Hippocampal formation (tissue), 2 donors: ENCODE results near the gene PDE6G.
A peak's percentile ranks its signal among the peaks of the same experiment; 100 is the strongest.
"Not testable (repeated sequence)": the region's sequence is repeated elsewhere in the genome, so short reads cannot be mapped to it uniquely, and the experiment has no call there.

Experiments
- DNase-seq, 2 donors: peaks; one replicate each; lab custom pipeline; 2025; lab: John Stamatoyannopoulos, UW

The PDE6G gene

GRCh38 chr17:81635431-81635830 lies 20.9 kb downstream of the PDE6G start:
- no peak for DNase-seq

- DNase-seq: no peak
These were observed 24.9 kb downstream of the PDE6G start for GRCh38 chr17:81631482-81631881.

GRCh38 chr17:81630274-81630673 lies 26.1 kb downstream of the PDE6G start:
- no peak for DNase-seq

GRCh38 chr17:81621494-81622130 lies 34.7 kb downstream of the PDE6G start:
- DNase-seq: no peak

- DNase-seq: not testable (repeated sequence)
These were observed 38.0 kb downstream of the PDE6G start for GRCh38 chr17:81618307-81618706.

GRCh38 chr17:81616877-81617276 lies 39.5 kb downstream of the PDE6G start:
- DNase-seq: no peak

GRCh38 chr17:81615401-81615930 lies 40.9 kb downstream of the PDE6G start:
- DNase-seq: no peak

GRCh38 chr17:81612172-81612970 lies 44.0 kb downstream of the PDE6G start:
- no peak for DNase-seq

GRCh38 chr17:81609541-81610311 lies 46.6 kb downstream of the PDE6G start:
- DNase-seq: no peak

GRCh38 chr17:81608605-81609004 lies 47.7 kb downstream of the PDE6G start:
- no peak for DNase-seq

- DNase-seq: no peak
These were observed 48.3 kb downstream of the PDE6G start for GRCh38 chr17:81608082-81608481.

- no peak for DNase-seq
These were observed 48.9 kb downstream of the PDE6G start for GRCh38 chr17:81607431-81607830.

GRCh38 chr17:81603846-81604610 lies 52.3 kb downstream of the PDE6G start:
- DNase-seq: no peak

GRCh38 chr17:81601525-81602120 lies 54.7 kb downstream of the PDE6G start:
- peak; percentile 23 to 40 for DNase-seq
